Esophagus muscularis mucosa (tissue), 4 donors: Measurements from ENCODE around the gene TCF3. TPM values are rescaled to one million over a fixed set of nuclear protein-coding genes. Genes with fewer than 3 reads are reported as not detected.

Experiments used
- DNase-seq: peaks from one replicate; pipeline ENCODE4 v3.0.0-alpha.2; 2017; ENCODE audit errors: extremely low spot score
- H3K27ac ChIP-seq, 4 donors: fragments of 200-600 bp; sonication (generic); replicated peaks in 1 of 4; 1 replicate in 3 of 4; 2 replicates in 1 of 4; pipeline ENCODE4 v1.5.1; 2016 to 2019; ENCODE audit warnings: mild to moderate bottlenecking in 1 of 4
- H3K27me3 ChIP-seq, 4 donors: fragments of 200-600 bp; sonication (generic); one replicate each; pipeline versions ENCODE4 v1.5.1 to v1.6.0; 2016 to 2019
- H3K36me3 ChIP-seq, 4 donors: fragments of 200-600 bp; sonication (generic); one replicate each; pipeline ENCODE4 v1.5.1; 2016 to 2019
- H3K4me1 ChIP-seq, 4 donors: fragments of 200-600 bp; sonication (generic); one replicate each; pipeline ENCODE4 v1.5.1; 2016 to 2019
- H3K4me3 ChIP-seq, 4 donors: fragments of 200-600 bp; sonication (generic); 1 replicate in 2 of 4; 2 replicates in 2 of 4; pipeline ENCODE4 v1.5.1; 2016 to 2019; ENCODE audit warnings: mild to moderate bottlenecking in 4 of 4, moderate library complexity in 1 of 4
- H3K9me3 ChIP-seq, 4 donors: fragments of 200-600 bp; sonication (generic); 1 replicate in 3 of 4; 2 replicates in 1 of 4; pipeline ENCODE4 v1.5.1; 2016 to 2019
- CTCF ChIP-seq, 3 experiments: fragments of 200-600 bp in 2 of 3; fragments of 450-650 bp in 1 of 3; sonication (generic) in 2 of 3; IDR thresholded peaks; one replicate each; pipeline ENCODE4 v1.5.1; 2017 to 2019; ENCODE audit warnings: antibody characterized with exemption in 3 of 3, mild to moderate bottlenecking in 2 of 3, moderate library complexity in 1 of 3
- EP300 ChIP-seq: sonication (generic); formaldehyde crosslinking; IDR thresholded peaks from one replicate; pipeline ENCODE4 v1.6.1; 2017; ENCODE audit warnings: antibody characterized with exemption
- POLR2A ChIP-seq: fragments of 450-650 bp; IDR thresholded peaks from one replicate; pipeline ENCODE4 v1.6.1; 2017; ENCODE audit warnings: antibody characterized with exemption, moderate library complexity, mild to moderate bottlenecking, low read depth
- POLR2AphosphoS5 ChIP-seq, 2 donors: sonication (generic); formaldehyde crosslinking; IDR thresholded peaks; one replicate each; pipeline ENCODE4 v1.6.1; 2017; ENCODE audit warnings: antibody characterized with exemption in 2 of 2
- WGBS: methylation state at CpG from one replicate; pipeline ENCODE4 v1.1.5; 2018; 5-methylcytosine and 5-hydroxymethylcytosine counted together
- intact Hi-C: fragments of 100-400 bp; cut with DNase I; formaldehyde crosslinking; loops from one replicate; pipeline ENCODE4 v1.15.1; 2023
- total RNA-seq, 4 donors: library from RNA; depleted of rRNA; stranded (reverse); fragments of >200 nt; gene quantifications; one replicate each; pipeline versions ENCODE4 v1.1.0 to v1.2.1, GENCODE V29; 2016

Gene TCF3
- total RNA-seq, 4 donors from 2014 or later, result 32.0 to 53.6 (median 46.5) TPM

DNA sequence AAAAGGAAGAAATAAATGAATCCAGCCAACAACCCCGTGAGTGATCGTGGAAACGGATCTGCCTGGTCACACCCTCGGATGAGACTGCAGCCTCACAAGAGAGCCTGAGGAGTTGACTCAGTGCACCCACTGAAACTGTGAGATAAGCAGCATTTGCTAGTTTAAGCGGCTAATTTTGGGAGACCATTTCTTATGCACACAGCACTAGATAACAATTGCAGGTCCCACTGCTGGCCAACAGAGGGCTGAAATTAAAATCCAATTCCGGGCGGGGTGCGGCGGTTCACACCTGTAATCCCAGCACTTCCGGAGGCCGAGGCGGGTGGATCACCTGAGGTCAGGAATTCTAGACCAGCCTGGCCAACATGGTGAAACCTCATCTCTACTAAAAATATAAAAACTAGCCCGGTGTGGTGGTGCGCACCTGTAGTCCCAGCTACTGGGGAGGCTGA, 50.8 kb downstream of the TCF3 start:
- Histone ChIP-seq H3K27me3 (no peaks in the 10 kb centered on the region), H3K36me3 (peaks cover 27 to 51% (median 39%) of the 10 kb centered on the region in 4 donors), H3K4me1 (peaks cover 30 to 70% (median 45%) of the 10 kb centered on the region in 4 donors), H3K4me3 (no peak overlapping the region), H3K9me3 (no peaks in the 10 kb centered on the region), H3K27ac (no peak overlapping the region)
- DNase-seq, result no peak
- WGBS, result 93% methylated on average over 14 of the region's 14 CpGs
- intact Hi-C loops, result loop anchor here (5.0 kb wide), 1 partner anchor 34 kb away; the partner anchor contains the start of gene MEX3D
- no peak for TF ChIP-seq CTCF (IDR thresholded peaks at IDR 0.05)
- TF ChIP-seq POLR2A, result no peak
- no peak for TF ChIP-seq POLR2AphosphoS5 (IDR thresholded peaks at IDR 0.05)
- TF ChIP-seq EP300, result no peak

GRCh38 chr19:1599460-1599846, 53.0 kb downstream of the TCF3 start:
- H3K4me3 ChIP-seq, result no peak overlapping the region
- intact Hi-C loops, result no loop called here
- TF ChIP-seq POLR2AphosphoS5 (IDR thresholded peaks at IDR 0.05) (no peak), POLR2A (no peak), EP300 (no peak), CTCF (IDR thresholded peaks at IDR 0.05) (no peak)
- H3K4me1 ChIP-seq, result peaks cover 19 to 53% (median 32%) of the 10 kb centered on the region in 4 donors
- 96% methylated on average over 3 of the region's 15 CpGs for WGBS
- no peaks in the 10 kb centered on the region for H3K9me3 ChIP-seq
- peaks cover 27 to 64% (median 58%) of the 10 kb centered on the region in 4 donors for H3K36me3 ChIP-seq
- no peaks in the 10 kb centered on the region for H3K27me3 ChIP-seq
- H3K27ac ChIP-seq, result no peak overlapping the region
- DNase-seq, result no peak

GRCh38 chr19:1598777-1599459, 53.5 kb downstream of the TCF3 start:
- WGBS, result 81% methylated on average over 16 of the region's 20 CpGs
- intact Hi-C loops, result no loop called here
- no peaks in the 10 kb centered on the region for H3K9me3 ChIP-seq

GRCh38 chr19:1593501-1593772, 59.0 kb downstream of the TCF3 start:
- intact Hi-C loops, result no loop called here
- 67% methylated on average over 2 of the region's 10 CpGs for WGBS
- Histone ChIP-seq H3K36me3 (peaks cover 16 to 40% (median 34%) of the 10 kb centered on the region in 4 donors), H3K9me3 (no peaks in the 10 kb centered on the region), H3K4me1 (peaks cover 23 to 40% (median 36%) of the 10 kb centered on the region in 4 donors), H3K4me3 (peak overlapping the region; percentile 62 to 91 (median 78)), H3K27ac (peak overlapping the region in 3 of 4 donors; percentile 91 to 98 (median 95)), H3K27me3 (no peaks in the 10 kb centered on the region)
- no peak for DNase-seq
- TF ChIP-seq POLR2A, result no peak
- no peak for TF ChIP-seq EP300
- TF ChIP-seq CTCF (IDR thresholded peaks at IDR 0.05), result no peak
- TF ChIP-seq POLR2AphosphoS5 (IDR thresholded peaks at IDR 0.05), result no peak

More at GRCh38 chr19:1598777-1599459, 53.5 kb downstream of the TCF3 start:
- H3K36me3 ChIP-seq, result peaks cover 27 to 64% (median 59%) of the 10 kb centered on the region in 4 donors
- no peaks in the 10 kb centered on the region for H3K27me3 ChIP-seq
- H3K27ac ChIP-seq, result no peak overlapping the region
- H3K4me1 ChIP-seq, result peaks cover 14 to 50% (median 27%) of the 10 kb centered on the region in 4 donors
- TF ChIP-seq EP300 (no peak), POLR2A (no peak), POLR2AphosphoS5 (IDR thresholded peaks at IDR 0.05) (no peak), CTCF (IDR thresholded peaks at IDR 0.05) (no peak)
- DNase-seq, result no peak
- H3K4me3 ChIP-seq, result no peak overlapping the region
